H1 (cell line): ENCODE data around the gene PTER. TPM values are rescaled to one million over a fixed set of nuclear protein-coding genes. Genes with fewer than 3 reads are reported as not detected.

Experiments
- SIN3A ChIP-seq, 2 experiments: IDR thresholded peaks in 1 of 2; conservative IDR thresholded peaks in 1 of 2; 2 replicates each; pipeline ENCODE4 v1.6.1; 2011 to 2012; ENCODE audit warnings: low read length in 2 of 2, improper control_type of control experiment in 1 of 2, low read depth in 1 of 2, mild to moderate bottlenecking in 1 of 2
- polyA plus RNA-seq, 7 experiments: library from polyadenylated mRNA; depleted of rRNA in 3 of 7; stranded (reverse) in 5 of 7; unstranded in 2 of 7; fragments of >200 nt in 5 of 7; fragments of 200-250 nt in 2 of 7; gene quantifications; 1 replicate in 5 of 7; 2 replicates in 1 of 7; 4 replicates in 1 of 7; pipeline versions ENCODE4 v1.2.1 to v1.2.3, GENCODE V29; 2011 to 2013; ENCODE audit warnings: missing spikeins in 2 of 7, mixed read lengths in 2 of 7
- total RNA-seq: library from RNA; stranded (reverse); fragmentation: NEBNext Ultra II Directional; extraction: Animal tissue kit (Norgen Biotek cat#: 25700); gene quantifications from 2 replicates; pipeline ENCODE4 v1.2.1, GENCODE V29; 2021

PTER gene
- total and polyA plus RNA-seq, 2 of the 8 experiments (the other 6 are each of a cell fraction or from before 2014, with no cell fraction given) = 4.4 to 7.8 TPM

DNA sequence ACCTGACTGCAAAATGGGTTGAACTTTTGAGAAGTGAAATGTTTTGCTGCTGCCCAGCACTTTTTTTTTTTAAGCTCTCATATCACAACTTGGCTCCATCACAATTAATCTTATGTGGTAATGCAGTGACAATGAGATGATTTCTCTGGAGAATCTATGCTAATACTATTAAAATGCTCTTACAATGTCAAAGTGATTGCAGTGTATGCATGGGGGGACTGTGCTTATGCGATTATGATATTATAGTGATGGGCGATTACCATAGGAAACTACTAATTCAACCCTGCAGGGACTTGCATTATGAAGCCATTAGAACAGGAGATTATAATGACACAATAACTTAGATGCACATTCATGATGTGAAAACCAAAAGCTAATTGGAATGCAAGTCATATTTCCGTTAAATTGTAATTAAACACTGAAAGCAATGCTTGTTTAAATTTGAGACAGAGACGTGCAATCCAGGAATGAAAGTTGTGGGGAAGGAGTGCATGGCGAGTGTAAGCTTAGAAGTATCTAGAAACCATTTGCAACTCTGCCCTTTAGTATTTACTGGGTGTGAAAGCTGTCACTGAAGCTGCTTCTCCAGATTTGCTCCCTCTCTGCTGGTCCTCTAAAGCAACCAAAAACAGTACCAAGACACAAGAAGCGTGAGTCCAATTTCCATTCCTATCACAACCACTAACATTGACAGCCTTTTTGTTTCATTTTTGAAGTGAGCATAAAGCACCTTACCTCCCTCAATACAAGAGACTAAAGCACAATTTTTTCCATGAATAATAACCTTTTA lies 21.6 kb downstream of the PTER start (continued):
- TF ChIP-seq SIN3A (conservative IDR thresholded peaks at IDR 0.05 in 1 of 2, IDR thresholded peaks at IDR 0.05 in 1 of 2; ENCODE audit: low read depth in 1 of 2, low read length in 2 of 2) = no peak
